NCI-H2196 (cell line): Measurements from ENCODE around the gene METTL1.

ENCODE experiments used
- DNase-seq: peaks from one replicate; lab custom pipeline; 2025; ENCODE audit not compliant: unreplicated experiment; lab: John Stamatoyannopoulos, UW

Gene METTL1

GRCh38 chr12:57769594-57769993 is 2.3 kb downstream of the METTL1 start:
- no peak for DNase-seq

DNA sequence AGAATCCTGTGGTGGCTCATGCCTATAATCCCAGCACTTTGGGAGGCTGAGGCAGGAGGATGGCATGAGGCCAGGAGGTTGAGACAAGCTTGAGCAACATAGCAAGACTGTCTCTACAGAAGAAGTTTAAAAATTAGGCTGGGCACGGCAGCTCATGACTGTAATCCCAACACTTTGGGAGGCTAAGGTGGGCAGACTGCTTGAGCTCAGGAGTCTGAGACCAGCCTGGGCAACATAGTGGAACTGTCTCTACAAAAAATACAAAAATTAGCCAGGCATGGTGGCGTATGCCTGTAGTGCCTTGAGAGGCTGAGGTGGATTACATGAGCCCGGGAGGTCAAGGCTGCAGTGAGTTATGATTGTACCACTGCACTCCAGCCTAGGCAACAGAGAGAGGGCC is 4.0 kb downstream of the METTL1 start:
- DNase-seq: no peak

DNA sequence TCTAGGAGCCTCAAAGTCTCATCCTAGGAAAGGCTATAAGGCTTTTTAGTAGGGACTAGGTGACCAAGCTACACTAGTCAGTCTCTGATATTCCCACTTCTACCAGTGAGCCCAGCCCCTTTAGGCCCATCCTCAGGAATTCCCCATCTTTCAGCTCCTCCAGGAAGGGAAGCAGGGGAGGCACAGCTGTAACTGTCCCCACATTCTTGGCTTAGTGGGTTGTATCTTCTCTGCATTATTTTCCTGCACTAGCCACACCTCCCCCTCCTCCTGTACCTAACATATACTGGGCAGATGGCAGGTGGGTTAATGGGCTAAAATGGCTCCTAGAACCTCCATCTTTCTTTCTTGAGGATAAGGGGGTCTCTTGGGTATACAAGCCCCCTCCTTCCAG is 4.6 kb downstream of the METTL1 start:
- no peak for DNase-seq

GRCh38 chr12:57766464-57767304 is 5.2 kb downstream of the METTL1 start, which contains the start of gene CYP27B1:
TSS of gene CYP27B1 (minus strand) at chr12:57767078. CDS start at chr12:57767041, 37 bp downstream.
- DNase-seq: no peak

DNA sequence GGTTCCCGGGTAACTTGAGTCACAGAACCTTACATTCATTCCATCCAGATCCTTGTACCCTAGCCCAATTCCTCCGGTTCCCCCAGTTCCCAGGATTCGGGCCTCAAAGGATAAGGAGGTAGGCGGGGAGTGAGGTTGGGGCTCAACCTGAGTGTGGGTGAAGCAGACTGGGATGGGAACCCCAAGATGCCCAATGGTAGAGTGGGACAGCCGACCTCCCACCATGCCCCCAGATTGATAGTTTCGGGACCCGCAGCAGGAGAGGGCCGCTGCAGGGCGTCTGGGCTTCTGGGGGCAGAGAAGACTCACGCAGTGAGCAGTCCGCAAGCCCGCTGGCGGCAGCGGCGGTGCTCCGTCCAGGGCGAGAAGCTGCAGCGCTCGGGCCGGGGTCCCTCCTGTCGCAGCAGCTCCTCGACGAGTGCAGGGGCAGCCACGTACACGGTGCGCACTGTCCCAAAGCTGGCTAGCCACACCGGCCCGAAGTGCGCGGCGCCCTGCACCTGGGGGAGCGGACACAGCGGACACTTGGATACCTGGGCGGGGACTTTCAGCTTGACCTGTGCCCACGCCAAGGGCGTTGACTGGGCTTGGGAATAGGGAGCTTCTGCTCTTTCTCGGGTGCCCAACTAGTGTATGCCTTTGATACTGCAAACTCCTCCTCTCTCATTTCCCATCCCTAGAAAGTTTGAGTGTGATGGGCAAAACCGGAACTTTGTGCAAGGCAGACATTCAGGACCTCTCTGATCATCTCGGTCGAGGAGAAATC is 6.0 kb downstream of the METTL1 start:
- no peak for DNase-seq

DNA sequence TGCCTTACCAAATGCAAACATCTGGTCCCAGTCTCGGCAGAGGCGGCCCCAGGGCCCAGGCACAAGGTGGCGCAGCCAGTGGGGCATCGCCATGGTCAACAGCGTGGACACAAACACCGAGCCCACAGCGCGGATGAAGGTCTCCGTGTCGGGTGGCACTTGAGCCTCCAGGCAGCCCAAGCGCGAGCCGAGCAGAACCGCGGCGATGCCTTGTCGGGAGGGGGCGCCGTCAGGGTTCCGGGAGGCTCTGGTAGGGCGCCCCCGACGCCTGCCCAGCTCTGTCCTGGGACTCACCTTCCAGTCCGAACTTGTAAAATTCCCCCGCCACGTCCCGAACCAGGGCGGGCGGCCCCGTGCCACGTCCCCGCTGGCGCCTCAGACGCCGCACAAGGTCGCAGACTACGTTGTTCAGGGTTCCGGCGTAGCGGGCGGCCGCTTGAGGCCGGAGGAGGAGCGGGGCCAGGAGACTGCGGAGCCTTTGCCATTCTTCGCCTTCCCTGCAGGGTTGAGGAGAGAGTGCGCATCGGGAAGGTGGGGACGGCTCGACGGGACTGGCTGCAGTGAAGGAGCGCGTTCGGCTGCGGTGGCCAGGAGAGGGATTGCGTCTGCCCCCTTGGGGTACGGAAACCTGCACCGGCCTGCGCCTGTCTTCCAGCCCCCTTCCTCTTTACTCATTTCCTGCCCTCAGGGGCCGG is 6.8 kb downstream of the METTL1 start:
- DNase-seq: no peak

DNA sequence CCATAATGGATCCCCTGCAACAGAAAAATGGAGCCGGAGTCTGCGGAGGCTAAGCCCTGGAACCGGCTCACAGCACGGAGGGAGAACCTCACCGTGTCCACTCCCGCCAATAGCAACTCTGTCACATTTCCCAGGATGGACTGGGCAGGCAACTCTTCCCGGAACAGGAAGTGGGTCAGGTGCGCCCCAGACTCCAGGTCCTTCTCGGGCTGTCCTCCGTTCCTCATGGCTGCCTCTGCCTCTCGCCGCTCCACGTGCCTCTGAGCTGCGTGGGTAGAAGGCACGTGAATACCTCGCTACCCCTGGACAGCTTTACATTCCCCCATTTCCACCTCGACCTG is 7.3 kb downstream of the METTL1 start:
- DNase-seq: no peak

GRCh38 chr12:57763881-57764661 is 7.8 kb downstream of the METTL1 start:
- no peak for DNase-seq

- DNase-seq: no peak
These were observed 9.4 kb downstream of the METTL1 start for GRCh38 chr12:57762463-57762862.

DNA sequence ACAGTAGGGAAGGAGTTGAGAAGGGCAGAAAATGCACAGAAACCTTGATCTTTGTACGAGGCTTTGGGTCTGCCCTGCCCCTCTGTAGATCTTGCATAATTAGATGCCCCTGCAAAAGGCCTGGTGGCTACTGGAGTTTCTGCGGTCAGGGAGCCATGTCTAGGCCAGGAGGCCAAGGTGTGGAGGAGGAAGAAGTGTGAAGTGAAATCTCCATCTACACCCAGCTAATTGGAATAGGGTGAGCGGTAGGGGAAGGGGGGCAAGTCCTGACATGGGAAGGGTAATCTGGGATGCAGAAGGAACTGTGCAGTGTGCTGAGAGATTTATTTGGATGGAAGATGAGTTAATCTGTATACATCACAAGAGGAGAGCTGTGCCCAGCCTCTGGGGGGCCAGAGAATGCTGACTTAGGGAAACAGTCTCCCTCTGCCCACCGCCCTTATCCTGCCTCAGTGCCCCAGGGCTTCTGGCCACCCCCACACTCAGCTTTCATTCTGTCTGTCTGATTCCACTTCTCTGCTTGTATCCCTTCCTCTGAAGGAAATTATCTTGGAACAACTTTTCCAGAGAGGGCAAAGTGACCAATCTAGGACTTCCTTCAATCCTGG is 10.4 kb downstream of the METTL1 start:
- DNase-seq: no peak

GRCh38 chr12:57760347-57760982 is 11.4 kb downstream of the METTL1 start:
- no peak for DNase-seq

GRCh38 chr12:57759360-57759980 is 12.4 kb downstream of the METTL1 start:
- DNase-seq: peak; percentile 53

GRCh38 chr12:57758552-57759359 is 13.1 kb downstream of the METTL1 start:
- DNase-seq: no peak

GRCh38 chr12:57757771-57758170 is 14.1 kb downstream of the METTL1 start:
- DNase-seq: no peak

GRCh38 chr12:57756406-57757341 is 15.2 kb downstream of the METTL1 start:
- peak; percentile 30 for DNase-seq

- DNase-seq: no peak
These were observed 16.2 kb downstream of the METTL1 start for GRCh38 chr12:57755454-57756372.

DNA sequence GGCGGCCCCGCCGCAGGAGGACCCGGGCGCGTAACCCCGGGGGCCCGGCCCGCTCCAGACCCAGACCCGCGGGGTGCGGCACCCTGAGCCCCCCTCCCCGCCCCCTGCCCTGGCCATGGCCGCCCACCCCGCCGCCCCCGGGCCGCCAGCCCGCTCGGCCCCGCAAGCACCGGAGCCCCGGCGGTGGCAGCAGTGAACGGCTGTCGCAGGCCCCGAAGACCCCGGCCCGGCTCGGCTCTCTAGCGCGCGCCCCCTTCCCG is 16.8 kb downstream of the METTL1 start:
- no peak for DNase-seq
